WI38 (cell line): ENCODE measurements around the gene CLDN3.
A peak's percentile ranks its signal among the peaks of the same experiment; 100 is the strongest.

Source experiments
- H3K4me3 ChIP-seq: 2 replicates; pipeline ENCODE4 v1.5.1; 2011; ENCODE audit warnings: low read depth, mild to moderate bottlenecking, control low read depth, low read length
- TF ChIP-seq, protein P1 (sequence below): IDR thresholded peaks from 2 replicates; pipeline ENCODE4 v1.5.1; 2012; ENCODE audit warnings: low read depth, mild to moderate bottlenecking, control low read depth, low read length

Gene CLDN3

DNA sequence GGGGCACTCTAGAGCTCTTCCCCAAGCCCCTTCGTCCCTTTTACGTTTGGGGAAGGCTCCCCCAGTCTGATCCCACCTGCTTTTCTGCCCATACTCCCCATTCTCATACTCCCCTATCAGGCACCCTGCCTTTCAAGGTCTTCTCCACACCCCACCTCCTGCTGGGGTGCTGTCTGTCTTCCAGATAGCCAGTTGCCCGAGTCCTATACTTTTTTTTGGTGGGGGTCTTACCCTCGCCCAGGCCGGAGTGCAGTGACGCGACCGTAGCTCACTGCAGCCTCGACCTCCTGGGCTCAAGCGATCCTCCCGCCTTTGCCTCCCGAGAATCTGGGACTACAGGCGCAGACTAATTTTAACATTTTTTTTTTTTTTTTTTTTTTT, 30.7 kb downstream of the CLDN3 start:
- TF ChIP-seq, protein P1, sequence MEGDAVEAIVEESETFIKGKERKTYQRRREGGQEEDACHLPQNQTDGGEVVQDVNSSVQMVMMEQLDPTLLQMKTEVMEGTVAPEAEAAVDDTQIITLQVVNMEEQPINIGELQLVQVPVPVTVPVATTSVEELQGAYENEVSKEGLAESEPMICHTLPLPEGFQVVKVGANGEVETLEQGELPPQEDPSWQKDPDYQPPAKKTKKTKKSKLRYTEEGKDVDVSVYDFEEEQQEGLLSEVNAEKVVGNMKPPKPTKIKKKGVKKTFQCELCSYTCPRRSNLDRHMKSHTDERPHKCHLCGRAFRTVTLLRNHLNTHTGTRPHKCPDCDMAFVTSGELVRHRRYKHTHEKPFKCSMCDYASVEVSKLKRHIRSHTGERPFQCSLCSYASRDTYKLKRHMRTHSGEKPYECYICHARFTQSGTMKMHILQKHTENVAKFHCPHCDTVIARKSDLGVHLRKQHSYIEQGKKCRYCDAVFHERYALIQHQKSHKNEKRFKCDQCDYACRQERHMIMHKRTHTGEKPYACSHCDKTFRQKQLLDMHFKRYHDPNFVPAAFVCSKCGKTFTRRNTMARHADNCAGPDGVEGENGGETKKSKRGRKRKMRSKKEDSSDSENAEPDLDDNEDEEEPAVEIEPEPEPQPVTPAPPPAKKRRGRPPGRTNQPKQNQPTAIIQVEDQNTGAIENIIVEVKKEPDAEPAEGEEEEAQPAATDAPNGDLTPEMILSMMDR: no peak
- peak overlapping the region; percentile 64 for H3K4me3 ChIP-seq

DNA sequence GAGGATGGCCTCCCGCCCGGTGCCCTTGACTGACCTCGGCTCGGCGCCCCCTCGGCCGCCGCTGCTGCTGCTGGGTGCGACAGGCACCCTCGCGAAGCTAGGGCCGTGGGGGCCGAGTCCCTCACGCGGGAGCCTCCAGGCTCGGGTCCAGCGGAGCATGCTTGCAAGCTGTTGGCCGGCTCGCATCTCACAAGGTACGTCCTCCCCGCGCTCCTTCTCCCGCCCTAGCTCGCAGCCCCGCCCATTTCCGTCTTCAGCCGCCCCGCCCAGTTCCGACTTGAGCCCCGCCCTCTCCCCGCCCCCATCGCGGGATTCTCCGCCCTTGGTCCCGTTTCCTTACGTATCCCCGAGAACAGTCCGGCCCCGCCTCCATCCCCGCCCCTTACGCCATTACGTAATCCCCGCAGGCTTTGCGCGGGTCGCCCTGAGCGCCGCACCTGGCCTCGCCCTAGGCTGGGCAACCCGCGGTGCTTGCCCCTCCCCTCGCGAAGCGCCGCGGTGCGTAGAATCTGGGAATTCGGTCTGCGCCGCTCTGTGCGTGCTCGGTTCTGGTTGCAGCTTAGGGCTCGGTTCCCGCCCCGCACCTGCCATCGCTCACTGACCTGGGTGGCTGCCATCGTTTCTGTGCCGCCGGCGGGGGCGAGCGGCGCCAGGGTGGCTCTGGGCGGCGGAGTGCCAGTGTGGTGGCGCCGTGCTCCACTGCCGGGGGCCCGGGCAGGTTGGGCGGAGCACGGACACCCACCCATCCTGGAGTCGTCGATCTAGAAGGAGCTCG, 31.3 kb downstream of the CLDN3 start, which contains the start of gene ABHD11:
ABHD11 (minus strand) TSS at position 191 of the 775 bp plus-strand sequence; CDS start at position 159, 32 bp downstream.
- H3K4me3 ChIP-seq: peak within 1 kb of the TSS; percentile 64

DNA sequence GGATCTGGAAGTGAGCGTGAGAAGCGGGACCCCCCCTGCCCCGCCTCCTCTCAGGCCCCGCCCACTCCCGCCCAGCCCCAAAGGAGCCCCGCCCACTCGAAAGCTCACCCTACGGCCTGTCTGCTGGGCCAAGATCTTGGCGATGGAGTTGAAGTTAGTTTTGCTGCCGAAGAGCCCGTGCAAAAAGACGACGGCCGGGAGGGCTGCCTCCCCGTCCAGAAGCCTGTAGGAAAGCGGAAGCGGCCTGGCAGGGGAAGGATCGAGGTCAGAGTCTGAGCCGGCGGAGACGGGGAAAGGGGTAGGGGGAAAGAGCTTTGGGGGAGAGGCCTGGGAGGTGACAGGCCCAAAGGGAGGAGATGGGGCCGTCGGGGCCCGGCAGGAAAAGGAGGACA, 31.9 kb downstream of the CLDN3 start:
- TF ChIP-seq, protein P1: no peak
- peak overlapping the region; percentile 64 for H3K4me3 ChIP-seq

More for the DNA sequence above, 31.3 kb downstream of the CLDN3 start, which contains the start of gene ABHD11:
- TF ChIP-seq, protein P1: no peak

DNA sequence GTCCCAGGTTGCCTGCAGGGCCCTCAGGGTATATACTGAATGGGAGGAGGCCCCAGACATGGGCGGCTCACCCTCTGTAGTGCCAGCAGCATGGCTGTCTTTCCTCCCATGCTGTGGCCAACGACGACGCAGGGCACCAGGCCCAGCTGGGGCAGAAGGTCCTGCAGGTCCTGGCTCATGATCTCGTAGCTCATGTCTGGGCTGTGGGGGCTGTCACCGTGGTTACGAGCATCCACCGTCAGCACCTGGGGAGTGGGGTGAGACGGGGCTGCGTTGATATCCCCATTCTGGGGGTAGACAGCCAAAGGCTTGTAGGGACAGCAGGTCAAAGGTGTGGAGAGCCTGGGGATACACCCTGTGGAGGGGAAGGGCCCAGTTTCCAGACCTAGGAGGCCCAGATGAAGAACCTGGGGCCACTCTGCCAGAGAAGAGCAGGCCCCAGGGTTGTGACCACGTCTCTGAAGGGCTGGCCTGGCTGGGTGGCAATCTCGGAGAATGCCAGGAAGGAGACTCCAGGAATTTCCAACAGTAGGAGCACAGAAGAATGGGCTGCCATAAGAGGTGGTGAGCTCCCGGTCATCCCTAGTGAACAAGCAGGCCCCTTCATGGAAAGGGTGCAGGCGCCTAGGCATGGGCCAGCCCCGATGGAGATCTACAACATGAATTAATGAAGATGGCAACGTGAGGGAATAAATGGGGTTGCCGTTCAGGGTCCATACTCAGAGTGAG, 32.4 kb downstream of the CLDN3 start:
- TF ChIP-seq, protein P1: no peak

DNA sequence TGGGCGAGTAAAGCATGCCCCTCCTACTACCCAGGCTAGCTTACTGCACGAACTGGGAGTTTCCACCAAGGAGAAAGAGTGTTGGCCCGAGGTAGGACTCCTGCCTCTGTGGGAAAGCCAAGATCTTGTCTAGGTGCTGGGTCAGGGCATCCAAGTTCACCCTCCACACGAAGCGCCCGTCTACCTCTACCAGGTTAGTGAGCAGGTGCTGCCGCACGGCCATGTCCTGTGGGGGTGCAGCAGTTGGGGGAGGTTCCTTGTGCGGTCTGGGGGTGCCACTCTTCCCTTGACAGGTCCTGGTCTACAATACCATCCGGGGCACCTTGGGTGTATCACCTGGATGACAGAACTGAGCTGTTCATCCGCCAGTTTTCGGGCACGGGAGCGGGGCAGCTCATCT, 33.2 kb downstream of the CLDN3 start:
- no peak overlapping the region for H3K4me3 ChIP-seq
- TF ChIP-seq, protein P1: no peak

More for the DNA sequence above, 32.4 kb downstream of the CLDN3 start:
- H3K4me3 ChIP-seq: peak overlapping the region; percentile 64

DNA sequence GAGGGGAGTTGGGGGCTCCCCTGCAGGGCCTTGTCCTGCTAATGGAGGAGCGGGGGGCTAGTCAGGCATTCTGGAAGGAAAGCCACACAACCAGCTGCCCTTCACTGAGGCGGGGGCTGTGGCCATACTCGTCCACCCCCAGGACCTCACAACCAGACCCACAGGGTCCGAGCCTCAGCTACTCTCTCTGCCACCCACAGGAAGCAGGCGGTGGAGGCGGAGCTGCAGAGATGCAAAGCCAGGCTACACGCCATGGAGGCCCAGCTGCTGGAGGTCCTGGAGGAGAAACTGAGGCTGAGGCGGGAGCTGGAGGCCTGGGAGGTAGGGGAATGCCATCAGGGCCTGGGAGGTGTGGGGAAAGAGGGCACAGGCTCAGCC, 34.6 kb downstream of the CLDN3 start:
- no peak overlapping the region for H3K4me3 ChIP-seq
- TF ChIP-seq, protein P1: no peak
